HG03565 (cell line): Measurements from ENCODE around the gene FOXD3.

Experiments used
- ATAC-seq: cut with Tn5 transposase; IDR thresholded peaks from one replicate; pipeline ENCODE4 v1.9.1; 2021; ENCODE audit warnings: mild to moderate bottlenecking, moderate library complexity; ENCODE audit not compliant: unreplicated experiment

Gene FOXD3

GRCh38 chr1:63320022-63320721 is 2.2 kb upstream of the FOXD3 start:
- ATAC-seq, result no peak

DNA sequence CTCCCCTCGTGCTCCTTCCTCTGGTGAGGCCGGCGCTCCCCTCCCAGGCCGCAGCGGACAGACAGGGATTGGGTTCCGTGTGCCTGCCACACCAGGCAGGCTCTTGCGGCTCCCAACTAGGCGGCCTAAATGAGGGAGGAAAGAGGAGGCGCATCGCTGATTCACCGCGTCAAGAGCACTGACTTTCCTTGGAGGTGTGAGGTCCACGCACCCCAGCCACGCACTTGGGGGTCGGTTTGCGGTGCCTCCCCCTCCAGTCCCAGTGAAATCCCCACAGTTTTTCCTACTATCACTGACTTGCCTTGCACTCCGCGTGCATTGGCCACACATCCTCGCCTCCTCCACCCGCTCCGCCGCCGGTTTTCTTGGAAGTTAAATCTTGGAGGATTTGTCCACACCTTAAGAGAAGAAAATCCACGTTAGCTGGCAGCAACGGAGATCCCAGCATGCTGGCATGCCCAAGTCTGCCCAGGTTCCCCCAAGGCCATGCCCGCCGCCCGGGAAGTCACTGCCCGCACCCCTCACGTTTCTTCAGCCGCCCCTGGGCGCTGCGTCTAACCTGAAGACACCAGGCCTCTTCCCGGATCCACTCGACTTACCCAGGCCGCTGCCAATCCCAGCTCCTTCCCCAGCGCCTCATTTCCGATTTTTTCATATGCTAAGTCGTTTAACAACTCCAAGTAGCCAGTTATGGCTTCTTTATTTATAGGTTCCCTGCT is 1.1 kb upstream of the FOXD3 start:
- ATAC-seq, result no peak

DNA sequence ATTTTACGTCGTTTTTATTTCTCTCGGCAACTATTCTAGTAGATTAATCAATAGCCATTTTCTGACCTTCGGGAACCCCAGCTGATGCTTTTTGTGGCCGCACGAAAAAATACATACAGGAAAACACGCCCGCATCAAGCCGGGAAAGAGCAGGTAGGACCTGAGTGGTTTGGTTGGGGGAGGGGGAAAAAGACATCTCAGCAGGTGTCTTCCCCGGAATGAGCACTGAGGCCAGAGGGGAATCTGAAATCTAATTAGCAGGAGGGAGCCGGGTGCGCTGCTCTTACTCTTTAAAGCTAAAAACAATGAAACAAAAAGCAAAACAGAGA is 618 bp upstream of the FOXD3 start:
- no peak for ATAC-seq

DNA sequence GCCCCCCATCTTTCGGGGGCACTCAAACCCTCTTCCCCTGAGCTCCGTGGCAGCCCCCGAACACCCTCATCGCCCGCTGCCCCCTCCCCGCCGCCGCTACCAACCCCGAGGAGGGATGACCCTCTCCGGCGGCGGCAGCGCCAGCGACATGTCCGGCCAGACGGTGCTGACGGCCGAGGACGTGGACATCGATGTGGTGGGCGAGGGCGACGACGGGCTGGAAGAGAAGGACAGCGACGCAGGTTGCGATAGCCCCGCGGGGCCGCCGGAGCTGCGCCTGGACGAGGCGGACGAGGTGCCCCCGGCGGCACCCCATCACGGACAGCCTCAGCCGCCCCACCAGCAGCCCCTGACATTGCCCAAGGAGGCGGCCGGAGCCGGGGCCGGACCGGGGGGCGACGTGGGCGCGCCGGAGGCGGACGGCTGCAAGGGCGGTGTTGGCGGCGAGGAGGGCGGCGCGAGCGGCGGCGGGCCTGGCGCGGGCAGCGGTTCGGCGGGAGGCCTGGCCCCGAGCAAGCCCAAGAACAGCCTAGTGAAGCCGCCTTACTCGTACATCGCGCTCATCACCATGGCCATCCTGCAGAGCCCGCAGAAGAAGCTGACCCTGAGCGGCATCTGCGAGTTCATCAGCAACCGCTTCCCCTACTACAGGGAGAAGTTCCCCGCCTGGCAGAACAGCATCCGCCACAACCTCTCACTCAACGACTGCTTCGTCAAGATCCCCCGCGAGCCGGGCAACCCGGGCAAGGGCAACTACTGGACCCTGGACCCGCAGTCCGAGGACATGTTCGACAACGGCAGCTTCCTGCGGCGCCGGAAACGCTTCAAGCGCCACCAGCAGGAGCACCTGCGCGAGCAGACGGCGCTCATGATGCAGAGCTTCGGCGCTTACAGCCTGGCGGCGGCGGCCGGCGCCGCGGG is 837 bp downstream of the FOXD3 start:
- ATAC-seq, result no peak

DNA sequence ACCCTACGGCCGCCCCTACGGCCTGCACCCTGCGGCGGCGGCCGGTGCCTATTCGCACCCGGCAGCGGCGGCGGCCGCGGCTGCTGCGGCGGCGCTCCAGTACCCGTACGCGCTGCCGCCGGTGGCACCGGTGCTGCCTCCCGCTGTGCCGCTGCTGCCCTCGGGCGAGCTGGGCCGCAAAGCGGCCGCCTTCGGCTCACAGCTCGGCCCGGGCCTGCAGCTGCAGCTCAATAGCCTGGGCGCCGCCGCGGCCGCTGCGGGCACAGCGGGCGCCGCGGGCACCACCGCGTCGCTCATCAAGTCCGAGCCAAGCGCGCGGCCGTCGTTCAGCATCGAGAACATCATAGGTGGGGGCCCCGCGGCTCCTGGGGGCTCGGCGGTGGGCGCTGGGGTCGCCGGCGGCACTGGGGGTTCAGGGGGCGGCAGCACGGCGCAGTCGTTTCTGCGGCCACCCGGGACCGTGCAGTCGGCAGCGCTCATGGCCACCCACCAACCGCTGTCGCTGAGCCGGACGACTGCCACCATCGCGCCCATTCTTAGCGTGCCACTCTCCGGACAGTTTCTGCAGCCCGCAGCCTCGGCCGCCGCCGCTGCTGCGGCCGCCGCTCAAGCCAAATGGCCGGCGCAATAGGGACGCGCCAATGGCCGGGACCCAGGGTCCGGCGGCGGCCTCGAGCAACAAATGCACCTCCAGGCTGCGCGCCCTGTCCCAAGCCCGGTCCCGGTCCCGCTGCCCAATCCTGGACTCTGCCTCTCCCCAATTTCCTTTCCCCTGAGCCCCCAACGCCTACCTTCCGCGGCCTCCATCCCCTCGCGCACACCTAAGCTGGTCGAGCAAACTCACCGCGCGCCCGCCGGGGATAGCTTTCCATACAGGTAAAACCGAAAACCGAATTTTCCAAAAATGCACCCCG is 1.8 kb downstream of the FOXD3 start:
- no peak for ATAC-seq

DNA sequence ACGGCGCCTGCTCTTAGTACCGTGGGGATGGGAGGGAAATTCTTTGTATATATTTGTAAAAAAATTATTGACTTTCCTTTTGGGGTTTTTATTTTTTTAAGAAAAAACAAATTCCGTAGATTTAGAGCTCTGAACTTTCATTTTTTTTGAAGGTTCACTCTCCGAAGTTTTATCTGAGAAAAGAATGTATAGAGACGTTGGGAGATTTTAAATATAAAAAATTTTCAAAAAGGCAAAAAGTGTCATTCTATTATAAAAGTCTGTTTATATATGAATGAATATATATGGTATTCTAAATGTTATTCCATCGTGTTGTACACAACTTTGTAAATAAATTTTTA is 2.4 kb downstream of the FOXD3 start:
- no peak for ATAC-seq

GRCh38 chr1:63325279-63325985 is 3.1 kb downstream of the FOXD3 start:
- no peak for ATAC-seq

DNA sequence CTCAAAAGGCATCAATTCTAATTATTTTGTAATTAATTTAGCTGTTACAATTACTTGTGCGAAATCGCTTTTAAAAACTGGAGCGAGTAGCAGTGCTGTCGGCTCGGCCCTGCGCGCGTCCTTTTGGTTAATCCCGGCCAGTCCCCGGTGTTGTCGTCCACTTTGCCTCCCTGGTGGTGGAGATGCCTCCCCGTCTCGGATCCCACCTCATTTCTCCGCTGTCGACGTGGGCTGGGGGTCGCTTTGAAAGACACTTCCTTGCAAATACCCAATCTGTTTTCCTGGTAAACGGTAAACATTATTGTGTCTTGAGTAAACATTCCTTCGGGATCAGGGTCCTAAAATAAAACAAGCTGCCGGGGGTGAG is 3.7 kb downstream of the FOXD3 start:
- ATAC-seq, result no peak

GRCh38 chr1:63326473-63327380 is 4.4 kb downstream of the FOXD3 start:
- ATAC-seq, result no peak

DNA sequence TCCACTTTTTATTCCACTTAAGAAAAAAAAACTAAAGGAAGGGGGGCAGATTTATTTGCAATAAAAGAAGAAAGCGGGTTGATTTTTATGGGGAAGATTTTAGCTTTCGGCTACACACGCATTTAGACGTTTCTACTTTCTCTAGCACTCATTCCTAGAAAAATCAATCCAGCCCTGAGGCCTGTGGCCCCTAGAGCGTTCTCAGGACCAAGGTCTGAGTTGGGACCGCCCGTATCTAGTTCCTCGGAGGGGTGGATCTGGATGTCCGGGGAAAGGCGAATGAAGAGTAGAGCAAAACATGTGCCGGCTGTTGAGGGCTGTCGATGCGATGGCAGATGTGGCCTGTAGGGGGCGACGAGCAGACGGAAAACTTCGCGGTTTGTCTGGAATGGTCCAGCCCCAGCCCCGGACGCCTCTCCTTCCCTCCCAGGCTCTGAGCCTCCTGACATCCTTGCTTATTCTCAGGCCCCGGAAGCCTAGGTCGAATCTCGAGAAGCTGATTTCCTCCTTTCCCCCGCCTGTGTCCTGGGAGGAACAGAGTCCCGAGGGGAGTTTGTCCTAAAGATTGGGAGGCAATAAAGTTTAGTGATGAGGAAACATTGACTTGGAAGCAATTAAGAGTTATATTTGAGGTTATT is 5.2 kb downstream of the FOXD3 start:
- ATAC-seq, result no peak

GRCh38 chr1:63328122-63328521 is 5.8 kb downstream of the FOXD3 start:
- ATAC-seq, result no peak

GRCh38 chr1:63328781-63329180 is 6.4 kb downstream of the FOXD3 start:
- ATAC-seq, result no peak

- ATAC-seq, result no peak
Observed at GRCh38 chr1:63329621-63330330, 7.4 kb downstream of the FOXD3 start.

- ATAC-seq, result no peak
Observed at GRCh38 chr1:63330331-63330916, 8.1 kb downstream of the FOXD3 start.

DNA sequence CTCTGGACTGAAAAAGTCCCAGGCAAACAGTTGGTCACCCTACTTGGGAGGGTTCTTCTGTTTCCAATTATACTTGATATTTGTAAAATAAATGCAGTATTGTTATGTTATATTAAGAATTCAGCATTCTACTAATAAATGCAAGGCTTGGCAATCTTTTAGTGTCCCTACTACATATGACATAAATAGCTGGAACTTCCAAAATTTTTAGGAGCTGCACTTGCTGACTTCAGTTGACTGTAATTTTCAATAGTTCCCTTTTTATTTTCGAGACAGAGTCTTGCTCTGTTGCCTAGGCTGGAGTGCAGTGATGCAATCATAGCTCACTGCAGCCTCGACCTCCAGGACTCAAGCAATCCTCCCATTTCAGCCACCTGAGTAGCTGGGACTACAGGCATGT is 20.0 kb downstream of the FOXD3 start:
- no peak for ATAC-seq

DNA sequence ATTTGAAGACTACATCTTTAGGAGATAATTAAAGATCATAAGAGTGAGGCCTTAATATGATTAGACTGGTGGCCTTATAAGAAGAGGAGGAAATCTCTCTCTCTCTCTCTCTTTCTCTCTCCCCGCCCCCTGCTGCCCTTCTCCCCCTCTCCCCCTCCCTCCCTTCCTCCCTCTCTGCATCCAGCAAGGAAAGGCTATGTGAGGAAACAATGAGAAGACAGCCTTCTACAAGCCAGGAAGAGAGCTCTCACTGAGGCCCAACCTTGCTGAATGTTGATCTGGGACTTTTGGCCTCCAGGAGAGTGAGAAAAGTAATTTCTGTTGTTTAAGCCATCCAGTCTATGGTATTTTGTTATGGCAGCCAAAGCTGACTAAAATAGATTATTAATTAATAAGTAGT is 21.6 kb downstream of the FOXD3 start:
- ATAC-seq, result no peak

- ATAC-seq, result no peak
Observed at GRCh38 chr1:63350320-63350719, 28.0 kb downstream of the FOXD3 start.

DNA sequence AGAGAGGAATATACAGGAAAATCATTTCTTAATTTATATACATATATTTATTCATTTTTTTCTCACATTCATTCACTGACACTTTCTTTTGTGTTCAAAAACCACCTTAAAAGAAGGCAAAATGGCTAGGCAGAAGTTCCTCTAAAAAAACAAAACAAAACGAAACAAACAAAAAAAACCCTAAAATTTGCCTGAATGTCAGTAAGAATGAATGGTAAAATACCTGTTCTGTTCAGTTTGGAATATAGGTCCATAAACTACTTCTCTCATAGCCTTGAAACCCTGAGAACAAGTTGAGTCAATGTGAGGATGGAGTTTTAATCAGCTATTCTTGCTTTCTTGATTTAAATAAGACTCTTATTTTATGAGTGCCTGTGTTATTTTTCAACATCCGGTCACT is 30.4 kb downstream of the FOXD3 start:
- no peak for ATAC-seq
